Activated CD8-positive, alpha-beta T cell treated with anti-CD3 and anti-CD28 coated beads, Interleukin-2, amount 10 ng/mL, durations not matched to agents 7 days and 5 days (primary cell): ENCODE data around the gene KLHDC9. TPM values are rescaled to one million over a fixed set of nuclear protein-coding genes. Genes with fewer than 3 reads are reported as not detected.

Source experiments
- ATAC-seq: fragments of 150-1000 bp; cut with Tn5 transposase; one replicate; pipeline ENCODE4 v1.10.0; 2021; ENCODE audit warnings: moderate library complexity
- CTCF ChIA-PET: fragments of 350-600 bp; sonication (Branson Sonifier 250); formaldehyde crosslinking; loops from one replicate; lab custom pipeline; 2021; ENCODE audit warnings: antibody characterized with exemption; lab: Charles Lee
- POLR2A ChIA-PET: fragments of 350-600 bp; sonication (Branson Sonifier 250); formaldehyde crosslinking; loops from one replicate; lab custom pipeline; 2021; ENCODE audit warnings: antibody characterized with exemption; lab: Charles Lee
- DNase-seq: peaks from one replicate; pipeline ENCODE4 v3.0.0-alpha.2; 2020
- H3K27ac Mint-ChIP-seq: one replicate; pipeline ENCODE4 v1.8.0; 2021; ENCODE audit warnings: mild to moderate bottlenecking, mixed read lengths
- H3K27me3 Mint-ChIP-seq: one replicate; pipeline ENCODE4 v1.8.0; 2021; ENCODE audit warnings: low read depth, mixed read lengths
- H3K36me3 Mint-ChIP-seq: one replicate; pipeline ENCODE4 v1.8.0; 2021; ENCODE audit warnings: low read depth, mixed read lengths
- H3K4me1 Mint-ChIP-seq: one replicate; pipeline ENCODE4 v1.8.0; 2021; ENCODE audit warnings: low read depth, mixed read lengths
- H3K4me3 Mint-ChIP-seq: one replicate; pipeline ENCODE4 v1.8.0; 2021; ENCODE audit warnings: mild to moderate bottlenecking, mixed read lengths
- H3K9me3 Mint-ChIP-seq: one replicate; pipeline ENCODE4 v1.8.0; 2022; ENCODE audit warnings: mixed read lengths; ENCODE audit not compliant: insufficient read depth
- total RNA-seq, 2 experiments: library from RNA; stranded (reverse); gene quantifications; one replicate each; pipeline ENCODE4 v1.2.3, GENCODE V29; 2021

Gene KLHDC9
- total RNA-seq, 2 experiments from 2014 or later: 0.61 to 0.91 TPM

- H3K9me3 Mint-ChIP-seq: no peaks in the 10 kb centered on the region
- DNase-seq (no peak), ATAC-seq (no peak)
- H3K27me3 Mint-ChIP-seq: peaks cover 5% of the 10 kb centered on the region
- no peak overlapping the region for H3K4me3 Mint-ChIP-seq
- ChIA-PET CTCF (interaction anchor here (0.6 to 16.9 kb wide), 4 partner anchors 21 to 90 kb away, joined by 3 to 292 read pairs (median 3); partner anchors contain the start of genes KLHDC9, PPOX and USF1), POLR2A (interaction anchor here (1.0 kb wide), 1 partner anchor 8 kb away, joined by 4 read pairs; no protein-coding TSS in a partner anchor)
- no peaks in the 10 kb centered on the region for H3K36me3 Mint-ChIP-seq
- no peak overlapping the region for H3K27ac Mint-ChIP-seq
- peaks cover 32% of the 10 kb centered on the region for H3K4me1 Mint-ChIP-seq
Observed at GRCh38 chr1:161076410-161076809, 21.8 kb upstream of the KLHDC9 start.

GRCh38 chr1:161077426-161077825 lies 20.7 kb upstream of the KLHDC9 start:
- DNase-seq (no peak), ATAC-seq (no peak)
- Mint-ChIP-seq H3K9me3 (no peaks in the 10 kb centered on the region), H3K4me1 (peaks cover 26% of the 10 kb centered on the region), H3K27ac (no peak overlapping the region), H3K4me3 (no peak overlapping the region), H3K36me3 (no peaks in the 10 kb centered on the region), H3K27me3 (peaks cover 5% of the 10 kb centered on the region)
- POLR2A ChIA-PET: interaction anchor here (0.7 kb wide), 1 partner anchor 28 kb away, joined by 3 read pairs; no protein-coding TSS in a partner anchor
- CTCF ChIA-PET: interaction anchor here (1.0 to 16.9 kb wide), 3 partner anchors 12 to 32 kb away, joined by 3 to 292 read pairs (median 3); partner anchors contain the start of genes KLHDC9, NECTIN4 and USF1

DNA sequence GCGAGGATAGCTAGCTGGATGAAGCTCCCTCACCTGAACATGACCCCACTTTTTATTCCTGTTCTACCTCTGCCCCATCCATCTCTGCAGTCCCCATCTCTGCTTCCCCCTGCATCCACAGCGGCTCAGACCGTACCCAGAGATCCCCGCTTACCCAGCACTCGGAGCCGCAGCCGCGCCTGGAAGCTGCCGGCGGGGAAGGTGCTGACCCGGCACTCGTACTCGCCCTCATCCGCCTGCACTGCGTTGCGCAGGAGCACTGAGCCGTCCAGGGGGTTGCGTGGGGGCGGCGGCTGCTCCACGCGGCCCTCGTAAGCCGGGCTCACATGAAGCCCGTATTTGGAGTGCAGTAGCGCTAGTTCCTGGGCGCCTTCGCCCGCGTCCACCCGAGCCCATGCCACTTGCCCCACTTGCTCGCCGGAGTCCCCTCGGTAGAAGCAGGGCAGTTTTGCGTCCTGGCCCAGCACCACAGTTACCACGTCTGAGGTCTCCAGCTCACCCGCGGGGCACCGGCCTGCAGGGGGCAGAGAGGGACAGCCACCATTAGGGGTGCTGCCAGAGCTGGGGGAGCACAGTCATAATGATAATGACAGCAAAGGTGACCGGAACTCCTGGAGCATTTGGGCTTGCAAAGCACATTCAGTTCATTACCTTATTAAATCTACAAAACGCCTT lies 18.6 kb upstream of the KLHDC9 start:
- ChIA-PET POLR2A (interaction anchor here (1.0 to 1.3 kb wide), 4 partner anchors 10 to 18 kb away, joined by 3 to 4 read pairs (median 4); partner anchors contain the start of gene ARHGAP30), CTCF (interaction anchor here (2.2 to 16.9 kb wide), 2 partner anchors 9 to 18 kb away, joined by 13 to 292 read pairs; partner anchors contain the start of genes ARHGAP30 and KLHDC9)
- Mint-ChIP-seq H3K36me3 (no peaks in the 10 kb centered on the region), H3K9me3 (no peaks in the 10 kb centered on the region), H3K27ac (no peak overlapping the region), H3K4me1 (peaks cover 5% of the 10 kb centered on the region), H3K4me3 (no peak overlapping the region), H3K27me3 (peaks cover 5% of the 10 kb centered on the region)
- ATAC-seq (no peak), DNase-seq (no peak)

- no peak for ATAC-seq
- POLR2A ChIA-PET: interaction anchor here (0.6 to 0.8 kb wide), 2 partner anchors 11 to 17 kb away, joined by 3 read pairs; partner anchors contain the start of gene ARHGAP30
- no peak overlapping the region for H3K4me3 Mint-ChIP-seq
- H3K9me3 Mint-ChIP-seq: no peaks in the 10 kb centered on the region
- peaks cover 5% of the 10 kb centered on the region for H3K27me3 Mint-ChIP-seq
- H3K27ac Mint-ChIP-seq: no peak overlapping the region
- H3K36me3 Mint-ChIP-seq: no peaks in the 10 kb centered on the region
- CTCF ChIA-PET: interaction anchor here (2.2 to 16.9 kb wide), 3 partner anchors 10 to 16 kb away, joined by 9 to 292 read pairs (median 13); partner anchors contain the start of genes ARHGAP30 and KLHDC9
- DNase-seq: no peak
- H3K4me1 Mint-ChIP-seq: peaks cover 3% of the 10 kb centered on the region
Observed at GRCh38 chr1:161080441-161081405, 17.4 kb upstream of the KLHDC9 start.

DNA sequence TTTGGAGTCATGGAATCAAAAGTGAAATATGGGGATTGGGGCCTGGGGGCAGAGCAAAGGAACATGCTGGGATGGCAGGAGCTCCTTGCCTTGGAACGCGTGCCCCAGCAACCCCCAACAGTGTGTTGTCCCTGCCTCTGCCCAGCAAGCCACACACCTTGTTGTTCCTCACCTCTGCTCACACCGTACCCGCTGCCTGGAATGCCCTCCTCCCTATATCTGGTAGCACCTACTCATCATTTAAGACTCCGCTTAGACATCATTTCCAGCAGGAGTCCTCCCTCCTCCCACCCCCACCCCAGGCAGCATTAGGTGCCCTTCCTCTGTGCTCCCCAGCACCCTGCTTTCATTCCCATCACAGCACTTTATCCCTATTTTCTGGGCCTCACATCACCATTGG lies 16.6 kb upstream of the KLHDC9 start:
- DNase-seq (no peak), ATAC-seq (no peak)
- no peaks in the 10 kb centered on the region for H3K9me3 Mint-ChIP-seq
- H3K4me1 Mint-ChIP-seq: peaks cover 3% of the 10 kb centered on the region
- peaks cover 5% of the 10 kb centered on the region for H3K27me3 Mint-ChIP-seq
- POLR2A ChIA-PET: interaction anchor here (0.6 kb wide), 1 partner anchor 16 kb away, joined by 3 read pairs; no protein-coding TSS in a partner anchor
- CTCF ChIA-PET: interaction anchor here (1.6 to 16.9 kb wide), 3 partner anchors 11 to 16 kb away, joined by 7 to 292 read pairs (median 9); partner anchors contain the start of genes ARHGAP30 and KLHDC9
- H3K4me3 Mint-ChIP-seq: no peak overlapping the region
- H3K27ac Mint-ChIP-seq: no peak overlapping the region
- H3K36me3 Mint-ChIP-seq: no peaks in the 10 kb centered on the region

DNA sequence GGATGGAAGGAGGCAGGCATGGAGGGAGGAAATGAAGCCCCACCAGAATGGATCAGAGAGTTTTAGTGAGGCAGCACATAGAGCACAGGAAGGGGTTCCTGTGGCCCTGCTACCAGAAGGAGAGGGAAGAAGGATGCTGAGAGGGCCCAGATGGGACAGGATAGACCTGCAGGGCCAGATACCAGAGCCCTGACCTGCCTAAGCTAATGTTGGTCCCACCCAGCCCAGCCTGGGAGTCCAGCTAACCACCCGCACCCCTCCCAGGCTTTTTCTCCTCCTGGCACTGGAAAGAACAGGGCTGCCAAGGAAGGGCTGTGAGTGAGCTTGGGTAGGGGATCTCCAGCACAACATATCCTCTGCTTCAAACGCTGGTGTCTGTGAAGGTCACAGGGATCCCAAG lies 15.7 kb upstream of the KLHDC9 start:
- DNase-seq (no peak), ATAC-seq (no peak)
- Mint-ChIP-seq H3K36me3 (no peaks in the 10 kb centered on the region), H3K9me3 (no peaks in the 10 kb centered on the region), H3K4me1 (peaks cover 3% of the 10 kb centered on the region), H3K27me3 (peaks cover 5% of the 10 kb centered on the region), H3K27ac (no peak overlapping the region), H3K4me3 (no peak overlapping the region)
- ChIA-PET POLR2A (no interaction called here), CTCF (interaction anchor here (1.6 to 2.2 kb wide), 2 partner anchors 12 to 14 kb away, joined by 7 to 9 read pairs; partner anchors contain the start of gene ARHGAP30)

DNA sequence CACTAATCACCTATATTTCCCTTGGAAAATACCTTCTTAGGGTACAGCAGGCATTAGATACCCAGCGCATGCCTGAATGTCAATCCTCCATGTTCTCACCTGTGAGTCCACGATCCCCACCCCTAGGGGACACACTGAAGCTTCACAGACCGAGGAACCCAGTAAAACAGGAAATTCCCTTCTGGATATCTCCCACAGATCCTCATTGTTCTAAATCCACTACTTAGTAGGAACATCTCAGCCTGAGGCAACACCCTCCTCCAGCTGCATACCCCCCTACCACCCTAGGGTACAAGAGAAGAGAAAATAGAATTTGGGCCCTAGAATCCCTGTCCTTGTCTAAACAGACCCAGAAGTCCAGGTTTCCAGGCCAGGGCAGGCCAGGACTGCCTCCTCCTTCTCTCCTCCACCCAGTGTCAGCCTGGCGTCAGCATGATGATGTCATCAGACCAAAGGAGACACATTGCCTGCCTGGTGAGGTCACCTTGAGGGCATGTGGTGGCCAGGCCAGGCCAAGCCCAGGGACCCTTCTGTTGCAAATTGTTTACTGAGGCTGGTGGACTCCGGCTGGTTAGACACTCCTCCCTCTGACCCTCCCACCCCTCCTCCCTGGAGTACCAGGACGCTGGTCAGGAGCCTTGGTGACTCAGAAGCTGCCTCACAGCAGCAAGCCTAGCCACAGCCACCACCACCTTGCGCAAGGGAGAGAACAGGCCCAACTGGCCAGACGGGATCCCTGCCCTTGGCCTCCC lies 15.0 kb upstream of the KLHDC9 start:
- ATAC-seq: no peak

GRCh38 chr1:161083748-161084596 lies 14.2 kb upstream of the KLHDC9 start:
- Mint-ChIP-seq H3K4me3 (no peak overlapping the region), H3K9me3 (no peaks in the 10 kb centered on the region), H3K27me3 (peaks cover 4% of the 10 kb centered on the region), H3K36me3 (no peaks in the 10 kb centered on the region), H3K27ac (no peak overlapping the region), H3K4me1 (peaks cover 3% of the 10 kb centered on the region)
- ATAC-seq (peak; percentile 27), DNase-seq (no peak)
- ChIA-PET CTCF (interaction anchor here (1.0 to 2.3 kb wide), 5 partner anchors 13 to 42 kb away, joined by 3 to 14 read pairs (median 3); no protein-coding TSS in a partner anchor), POLR2A (interaction anchor here (0.6 to 1.3 kb wide), 3 partner anchors 14 to 261 kb away, joined by 3 to 4 read pairs (median 4); partner anchors contain the start of gene ARHGAP30)

More for the DNA sequence above, 15.0 kb upstream of the KLHDC9 start:
- Mint-ChIP-seq H3K27ac (no peak overlapping the region), H3K27me3 (peaks cover 5% of the 10 kb centered on the region), H3K4me1 (peaks cover 3% of the 10 kb centered on the region), H3K36me3 (no peaks in the 10 kb centered on the region), H3K4me3 (no peak overlapping the region), H3K9me3 (no peaks in the 10 kb centered on the region)
- ChIA-PET CTCF (interaction anchor here (1.0 to 2.2 kb wide), 3 partner anchors 13 to 14 kb away, joined by 3 to 9 read pairs (median 7); partner anchors contain the start of gene ARHGAP30), POLR2A (no interaction called here)
- DNase-seq: no peak

- CTCF ChIA-PET: interaction anchor here (1.0 to 2.5 kb wide), 7 partner anchors 12 to 43 kb away, joined by 3 to 14 read pairs (median 3); partner anchors contain the start of gene KLHDC9
Observed at GRCh38 chr1:161084597-161084988, 13.6 kb upstream of the KLHDC9 start.

More at GRCh38 chr1:161084597-161084988, 13.6 kb upstream of the KLHDC9 start:
- Mint-ChIP-seq H3K36me3 (no peaks in the 10 kb centered on the region), H3K9me3 (no peaks in the 10 kb centered on the region), H3K27me3 (no peaks in the 10 kb centered on the region), H3K27ac (no peak overlapping the region), H3K4me1 (peaks cover 3% of the 10 kb centered on the region), H3K4me3 (no peak overlapping the region)
- POLR2A ChIA-PET: interaction anchor here (0.6 to 1.3 kb wide), 3 partner anchors 15 to 261 kb away, joined by 3 to 4 read pairs (median 4); partner anchors contain the start of gene ARHGAP30
- no peak for ATAC-seq
- DNase-seq: no peak
